GM12892 (cell line): ENCODE results near the gene STH.

Experiments
- POLR2A ChIP-seq: IDR thresholded peaks from 2 replicates; pipeline ENCODE4 v1.6.1; 2011; ENCODE audit warnings: low read depth, low read length, control low read depth
- POLR2AphosphoS5 ChIP-seq: IDR thresholded peaks from 2 replicates; pipeline ENCODE4 v1.6.1; 2011; ENCODE audit warnings: low read depth, low read length, control low read depth
- TAF1 ChIP-seq: IDR thresholded peaks from 2 replicates; pipeline ENCODE4 v1.6.1; 2011; ENCODE audit warnings: low read depth, mild to moderate bottlenecking, control low read depth, low read length, borderline replicate concordance

- no peak for TF ChIP-seq POLR2AphosphoS5
- TF ChIP-seq TAF1 = no peak
- no peak for TF ChIP-seq POLR2A
These were observed 11.3 kb upstream of the STH start for GRCh38 chr17:45987706-45988105.
